ENCODE measurements around the gene RPS6KB2. TPM values are rescaled to one million over a fixed set of nuclear protein-coding genes. Genes with fewer than 3 reads are reported as not detected.

The RPS6KB2 gene
- total RNA-seq, 1 donor from 2014 or later: 23.0 TPM

DNA sequence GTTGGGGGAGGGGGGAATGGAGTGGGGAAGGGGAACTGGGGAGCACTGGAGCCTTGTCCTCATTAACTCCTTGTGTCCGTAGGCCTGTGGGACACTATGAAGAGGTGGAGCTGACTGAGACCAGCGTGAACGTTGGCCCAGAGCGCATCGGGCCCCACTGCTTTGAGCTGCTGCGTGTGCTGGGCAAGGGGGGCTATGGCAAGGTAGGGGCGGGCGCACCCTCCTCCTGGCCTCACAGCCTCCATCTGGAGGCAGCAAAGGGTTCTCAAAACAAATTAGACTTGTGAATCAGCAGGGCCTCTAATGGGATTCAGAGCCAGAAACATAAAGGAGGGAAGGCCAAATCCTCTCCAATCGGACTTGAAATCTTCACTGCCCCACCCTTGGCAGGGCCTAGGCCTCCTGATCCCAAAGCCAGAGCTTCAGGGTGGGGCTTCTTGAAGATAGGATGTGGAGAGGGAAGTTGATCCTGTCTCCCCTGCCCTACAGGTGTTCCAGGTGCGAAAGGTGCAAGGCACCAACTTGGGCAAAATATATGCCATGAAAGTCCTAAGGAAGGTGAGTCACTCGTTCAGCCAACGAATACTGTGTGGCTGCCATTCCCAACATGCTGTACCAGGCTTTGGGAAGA, 859 bp downstream of the RPS6KB2 start:
- no peak for DNase-seq (ENCODE audit: low read depth in 2 of 2)

DNA sequence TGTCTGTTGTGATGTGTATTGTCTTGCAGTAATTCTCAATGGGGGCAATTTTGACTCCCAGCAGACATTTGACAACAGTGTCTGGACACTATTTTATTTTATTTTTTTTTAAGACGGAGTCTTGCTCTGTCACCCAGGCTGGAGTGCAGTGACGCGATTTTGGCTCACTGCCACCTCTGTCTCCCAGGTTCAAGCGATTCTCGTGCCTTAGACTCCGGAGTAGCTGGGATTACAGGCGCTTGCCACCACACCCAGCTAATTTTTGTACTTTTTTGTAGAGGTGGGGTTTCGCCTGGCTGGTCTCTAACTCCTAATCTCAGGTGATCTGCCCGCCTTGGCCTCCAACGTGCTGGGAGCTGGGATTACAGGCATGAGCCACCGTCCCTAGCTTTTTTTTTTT, 1.4 kb downstream of the RPS6KB2 start:
- no peak for DNase-seq (ENCODE audit: low read depth in 2 of 2)

DNA sequence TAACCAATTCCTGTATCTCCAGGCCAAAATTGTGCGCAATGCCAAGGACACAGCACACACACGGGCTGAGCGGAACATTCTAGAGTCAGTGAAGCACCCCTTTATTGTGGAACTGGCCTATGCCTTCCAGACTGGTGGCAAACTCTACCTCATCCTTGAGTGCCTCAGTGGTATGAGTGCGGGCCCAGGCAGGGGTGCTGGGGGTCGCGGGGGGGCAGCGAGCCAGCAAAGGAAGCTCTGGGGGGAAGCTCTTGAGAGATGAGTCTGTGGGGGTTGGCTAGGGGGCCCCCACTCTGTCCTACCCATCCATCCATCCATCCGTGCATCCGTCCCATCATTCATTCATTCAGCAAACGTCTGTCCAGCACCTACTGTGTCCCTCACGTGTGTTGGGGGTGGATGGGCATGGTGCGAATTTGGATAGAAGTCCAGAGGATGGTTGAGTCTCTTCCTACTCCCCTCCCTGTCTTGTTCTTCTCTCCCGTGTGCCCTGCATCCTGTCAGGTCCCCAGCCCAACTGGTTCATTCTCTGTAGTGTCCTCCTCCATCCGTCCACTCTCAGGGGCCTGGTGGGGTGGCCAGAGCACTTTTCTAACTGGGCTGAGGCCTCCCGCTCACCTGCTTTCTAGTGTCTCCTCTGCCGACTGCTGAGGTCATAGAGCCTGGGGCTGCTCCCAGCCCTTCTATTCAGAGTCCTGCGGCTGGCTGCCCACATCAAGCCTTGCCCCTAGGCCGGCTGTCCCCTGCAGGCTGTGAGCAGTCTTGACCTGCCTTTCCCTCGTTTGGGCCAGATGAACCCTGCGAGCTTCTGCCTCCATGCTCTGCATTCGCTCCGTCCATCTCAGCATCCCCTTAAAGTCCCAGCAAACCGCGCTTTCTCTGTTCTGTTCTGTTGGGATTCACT, 3.3 kb downstream of the RPS6KB2 start:
- DNase-seq (ENCODE audit: low read depth in 2 of 2): no peak

DNA sequence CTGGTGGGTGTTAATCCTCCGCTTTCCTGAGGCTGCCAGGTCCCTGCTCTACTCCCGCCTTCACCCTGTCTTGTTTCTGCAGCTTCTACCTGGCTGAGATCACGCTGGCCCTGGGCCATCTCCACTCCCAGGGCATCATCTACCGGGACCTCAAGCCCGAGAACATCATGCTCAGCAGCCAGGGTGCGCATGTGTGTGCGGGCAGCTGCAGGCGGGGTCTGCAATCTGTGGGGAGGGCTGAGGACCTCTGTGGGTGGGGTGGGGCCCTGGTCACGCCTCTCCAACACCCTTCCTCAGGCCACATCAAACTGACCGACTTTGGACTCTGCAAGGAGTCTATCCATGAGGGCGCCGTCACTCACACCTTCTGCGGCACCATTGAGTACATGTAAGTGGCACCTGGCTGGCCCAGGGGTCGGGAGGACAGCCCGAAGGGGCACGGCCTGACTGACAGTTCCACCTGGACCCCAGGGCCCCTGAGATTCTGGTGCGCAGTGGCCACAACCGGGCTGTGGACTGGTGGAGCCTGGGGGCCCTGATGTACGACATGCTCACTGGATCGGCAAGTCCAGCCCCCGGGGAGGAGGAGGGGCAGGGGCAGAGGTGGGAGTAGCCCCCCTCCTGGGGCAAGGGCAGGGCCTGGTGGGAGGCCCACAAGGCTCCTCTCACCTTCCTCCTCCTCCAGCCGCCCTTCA, 4.5 kb downstream of the RPS6KB2 start:
- DNase-seq (ENCODE audit: low read depth in 2 of 2): no peak

DNA sequence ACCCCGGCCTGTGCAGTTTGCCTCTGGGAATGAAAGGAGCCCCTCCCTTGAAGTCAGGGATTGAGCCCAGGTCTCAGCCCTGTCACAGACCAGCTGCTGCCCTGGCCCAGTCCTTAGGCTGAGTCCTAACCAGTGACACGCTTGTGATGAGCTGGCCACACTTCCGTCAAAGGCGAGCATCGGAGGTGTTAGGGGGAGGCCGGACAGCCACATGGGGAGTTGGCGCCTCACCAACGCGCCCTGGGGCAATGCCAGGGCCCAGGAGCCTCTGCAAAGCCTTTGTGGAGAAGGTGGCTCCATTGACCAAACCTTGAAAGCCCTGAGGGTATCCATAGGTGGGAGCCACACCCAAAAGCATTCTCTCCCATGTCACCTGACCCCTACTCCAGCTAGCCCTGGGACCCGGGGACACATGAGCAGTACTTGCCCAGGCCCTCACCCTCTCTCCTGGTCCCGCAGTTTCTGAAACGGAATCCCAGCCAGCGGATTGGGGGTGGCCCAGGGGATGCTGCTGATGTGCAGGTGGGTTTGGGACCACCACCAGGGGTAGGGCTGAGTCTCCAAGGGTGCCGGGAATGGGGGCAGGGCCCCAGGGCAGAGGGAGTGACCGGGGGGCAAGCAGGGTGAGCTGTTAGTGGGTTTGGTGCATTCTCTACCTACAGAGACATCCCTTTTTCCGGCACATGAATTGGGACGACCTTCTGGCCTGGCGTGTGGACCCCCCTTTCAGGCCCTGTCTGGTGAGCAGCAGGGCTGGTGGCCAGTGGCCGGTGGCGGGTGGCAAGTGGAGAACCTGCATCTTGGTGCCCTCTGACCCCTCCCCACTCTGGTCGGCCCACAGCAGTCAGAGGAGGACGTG, 5.5 kb downstream of the RPS6KB2 start:
- DNase-seq (ENCODE audit: low read depth in 2 of 2): no peak

DNA sequence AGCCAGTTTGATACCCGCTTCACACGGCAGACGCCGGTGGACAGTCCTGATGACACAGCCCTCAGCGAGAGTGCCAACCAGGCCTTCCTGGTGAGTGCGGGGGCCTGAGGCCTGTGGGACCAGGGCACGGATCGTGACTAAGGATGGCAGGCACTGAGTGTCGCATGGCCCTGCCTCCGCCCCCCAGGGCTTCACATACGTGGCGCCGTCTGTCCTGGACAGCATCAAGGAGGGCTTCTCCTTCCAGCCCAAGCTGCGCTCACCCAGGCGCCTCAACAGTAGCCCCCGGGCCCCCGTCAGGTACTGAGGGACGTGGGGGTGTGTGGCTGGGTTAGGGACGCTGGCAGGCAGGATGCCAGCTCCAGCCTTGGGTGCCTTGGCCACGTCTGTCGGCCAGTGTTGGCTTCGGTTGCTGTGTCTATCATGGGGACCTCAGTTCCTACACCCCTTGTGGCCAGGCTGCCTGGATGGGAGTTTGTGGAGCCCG, 6.1 kb downstream of the RPS6KB2 start:
- DNase-seq (ENCODE audit: low read depth in 2 of 2): no peak

DNA sequence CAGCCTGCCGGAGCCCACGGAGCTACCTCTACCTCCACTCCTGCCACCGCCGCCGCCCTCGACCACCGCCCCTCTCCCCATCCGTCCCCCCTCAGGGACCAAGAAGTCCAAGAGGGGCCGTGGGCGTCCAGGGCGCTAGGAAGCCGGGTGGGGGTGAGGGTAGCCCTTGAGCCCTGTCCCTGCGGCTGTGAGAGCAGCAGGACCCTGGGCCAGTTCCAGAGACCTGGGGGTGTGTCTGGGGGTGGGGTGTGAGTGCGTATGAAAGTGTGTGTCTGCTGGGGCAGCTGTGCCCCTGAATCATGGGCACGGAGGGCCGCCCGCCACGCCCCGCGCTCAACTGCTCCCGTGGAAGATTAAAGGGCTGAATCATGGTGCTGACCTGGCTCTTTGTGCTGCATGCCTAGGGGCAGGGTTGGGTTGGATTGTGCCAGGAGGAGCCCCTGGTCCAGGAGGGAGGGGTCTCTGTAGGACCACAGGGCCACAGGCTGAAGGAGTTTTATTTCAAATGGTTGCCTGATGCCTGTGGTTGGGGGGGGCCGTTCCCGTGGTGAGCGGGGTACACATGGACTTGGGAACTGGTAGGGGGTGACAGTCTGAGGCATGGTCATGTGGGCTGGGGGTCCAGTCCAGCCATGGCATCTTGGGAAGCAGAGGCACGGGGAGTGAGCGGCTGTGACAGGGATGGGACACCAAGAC, 6.9 kb downstream of the RPS6KB2 start:
- no peak for DNase-seq (ENCODE audit: low read depth in 2 of 2)

DNA sequence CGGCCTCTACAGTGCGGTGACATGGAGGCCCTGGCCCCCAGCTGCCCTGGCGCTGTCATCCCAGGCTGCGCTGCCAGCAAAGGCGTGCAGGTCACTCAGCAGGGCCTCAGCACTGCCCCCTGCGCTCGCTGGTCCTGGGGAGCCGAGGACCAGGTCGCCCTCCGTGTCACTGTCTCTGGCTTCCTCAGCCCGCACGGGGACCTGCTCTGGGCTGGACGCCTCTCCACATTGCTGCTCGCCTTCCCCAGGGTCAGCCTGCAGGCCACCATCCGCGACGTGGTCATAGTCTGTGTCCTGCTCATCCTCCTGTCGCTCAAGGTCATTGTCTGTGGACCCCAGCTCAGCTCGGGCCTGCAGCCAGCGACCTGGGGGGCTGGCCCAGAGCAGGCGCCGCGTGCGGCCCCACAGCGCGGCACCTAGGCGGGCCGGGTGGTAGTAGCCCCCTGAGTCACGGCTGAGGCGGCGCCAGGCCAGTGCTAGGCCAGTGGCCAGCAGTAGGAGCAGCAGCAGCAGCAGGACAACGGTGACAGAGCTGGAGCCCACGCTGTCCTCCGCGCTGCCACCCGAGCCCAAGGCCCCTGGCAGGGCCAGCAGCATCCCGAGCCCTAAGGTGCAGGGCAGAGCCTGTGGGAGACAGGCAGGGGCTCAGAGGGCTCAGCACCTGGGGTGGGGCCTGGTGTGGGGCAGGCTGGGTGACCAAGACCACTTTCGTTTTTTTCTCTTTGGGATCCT, 7.6 kb downstream of the RPS6KB2 start:
- DNase-seq (ENCODE audit: low read depth in 2 of 2): no peak

DNA sequence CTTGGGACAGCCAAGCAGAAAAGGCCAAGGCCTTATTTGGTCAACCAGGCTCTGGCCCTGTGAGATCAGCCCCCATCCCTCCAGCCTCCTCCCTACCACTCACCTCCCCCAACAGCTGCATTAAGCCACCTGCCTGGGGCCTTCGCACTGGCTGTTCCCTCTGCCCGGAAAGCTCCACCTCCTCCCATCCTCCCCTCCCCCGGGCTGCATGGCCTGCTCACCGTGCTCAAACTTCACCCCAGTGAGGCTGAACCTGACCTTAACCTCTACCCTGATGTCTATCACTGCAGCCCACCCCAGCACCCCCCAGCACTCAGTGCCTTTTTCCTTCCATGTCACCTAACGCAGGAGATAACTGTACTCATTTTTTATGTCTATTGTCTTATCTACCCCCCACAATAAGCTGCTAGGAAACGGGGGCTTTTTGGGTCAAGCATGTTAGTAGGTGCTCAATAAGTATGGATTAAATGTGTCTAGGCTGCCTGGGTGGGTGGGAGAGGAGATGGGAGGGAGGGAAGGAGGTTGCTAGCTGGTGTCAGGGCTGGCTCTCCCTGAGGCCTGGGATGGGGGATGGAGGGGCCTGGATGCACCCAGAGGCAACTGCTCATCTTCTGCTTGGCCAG, 8.3 kb downstream of the RPS6KB2 start:
- no peak for DNase-seq (ENCODE audit: low read depth in 2 of 2)

DNA sequence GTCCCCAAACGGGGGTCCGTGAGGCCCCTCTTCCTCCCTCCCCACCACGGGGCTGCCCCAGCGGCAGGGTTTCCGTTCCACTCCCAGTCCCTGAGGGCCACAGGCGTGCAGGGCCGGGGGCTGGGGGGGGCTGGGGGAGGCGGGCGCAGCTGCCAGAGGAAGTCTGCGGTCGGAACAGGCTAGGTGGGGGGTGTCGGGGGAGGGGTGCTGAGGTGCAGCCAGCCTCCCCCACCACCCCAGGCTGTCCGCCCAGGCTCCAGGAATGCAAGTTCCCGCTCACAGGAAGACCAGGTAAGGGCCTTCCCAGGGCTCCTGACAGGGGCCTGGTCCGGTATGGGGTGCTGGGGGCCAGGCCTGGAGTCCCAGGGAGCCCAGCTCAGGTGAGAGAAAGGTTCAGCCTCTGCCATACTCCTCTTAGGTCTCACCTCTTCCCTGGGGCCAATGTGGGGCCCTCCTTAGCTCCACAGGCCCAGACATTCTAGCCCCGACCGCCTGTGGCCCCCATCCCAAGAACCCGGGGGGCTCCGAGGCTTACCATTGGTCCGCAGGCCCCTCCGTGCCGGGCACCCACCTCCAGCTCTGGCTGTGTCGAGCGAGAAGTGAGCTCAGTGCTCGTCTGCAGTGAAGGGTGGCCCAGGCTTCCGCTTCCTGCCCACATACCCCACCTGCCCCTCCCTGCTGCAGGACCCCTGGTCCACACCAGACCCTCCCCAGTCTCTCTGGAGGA, 9.0 kb downstream of the RPS6KB2 start, which contains the start of gene PTPRCAP:
TSS of gene PTPRCAP (minus strand) at position 601 of the 727 bp plus-strand sequence. CDS start at position 538, 63 bp downstream.
- no peak for DNase-seq (ENCODE audit: low read depth in 2 of 2)

DNA sequence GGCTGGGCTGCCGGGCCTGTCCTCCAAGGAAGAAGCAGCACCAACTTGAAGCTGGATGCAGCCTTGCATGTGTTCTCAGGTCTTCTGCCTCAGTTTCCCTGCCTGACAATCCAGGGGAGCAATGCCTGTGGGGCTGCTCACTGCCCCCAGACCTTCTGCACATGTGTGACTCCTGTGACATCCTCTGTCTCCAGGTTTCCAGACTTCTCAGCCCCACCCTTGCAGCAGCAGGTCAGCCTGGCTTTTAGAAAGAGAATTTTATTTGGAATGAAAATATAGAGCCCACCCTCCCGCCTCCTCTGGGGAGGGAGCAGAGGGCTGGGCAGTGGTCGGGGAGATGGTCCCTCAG, 9.5 kb downstream of the RPS6KB2 start:
- DNase-seq (ENCODE audit: low read depth in 2 of 2): no peak

DNA sequence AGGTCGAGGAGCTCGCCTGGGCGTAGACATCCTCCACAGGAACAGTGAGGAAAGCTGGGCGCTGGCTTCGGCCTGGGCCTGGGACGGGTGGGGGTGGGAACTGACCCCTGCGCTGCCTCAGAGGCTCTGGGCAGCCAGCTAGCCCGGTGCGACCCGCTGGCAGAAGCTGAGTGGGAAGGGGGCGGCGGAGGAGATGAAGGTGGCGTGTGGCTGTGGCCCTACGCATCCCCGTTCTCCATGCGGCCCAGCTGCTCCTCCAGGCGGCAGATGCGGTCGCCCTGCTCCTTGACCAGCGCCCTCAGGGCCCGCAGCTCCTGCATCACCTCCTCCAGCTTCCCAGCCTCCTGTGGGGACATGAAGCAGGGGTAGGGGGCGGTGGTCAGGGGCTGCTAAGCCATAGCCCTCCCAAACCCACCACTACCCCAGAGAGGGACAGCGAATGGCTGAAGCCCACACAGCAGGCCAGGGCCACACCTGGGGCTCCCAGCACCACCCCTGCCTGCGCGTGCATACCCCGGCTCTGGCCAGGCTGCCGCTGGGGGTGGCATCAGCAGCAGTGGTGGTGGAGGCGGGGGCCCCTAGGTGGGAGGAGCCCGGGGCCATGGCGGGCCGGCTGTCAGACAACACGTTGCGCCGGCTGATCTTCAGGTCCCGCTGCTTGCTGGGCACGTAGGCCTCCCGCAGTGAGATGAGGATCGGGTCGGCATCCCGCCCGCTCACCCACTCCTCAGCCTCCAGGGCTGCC, 10.0 kb downstream of the RPS6KB2 start:
- DNase-seq (ENCODE audit: low read depth in 2 of 2): no peak

DNA sequence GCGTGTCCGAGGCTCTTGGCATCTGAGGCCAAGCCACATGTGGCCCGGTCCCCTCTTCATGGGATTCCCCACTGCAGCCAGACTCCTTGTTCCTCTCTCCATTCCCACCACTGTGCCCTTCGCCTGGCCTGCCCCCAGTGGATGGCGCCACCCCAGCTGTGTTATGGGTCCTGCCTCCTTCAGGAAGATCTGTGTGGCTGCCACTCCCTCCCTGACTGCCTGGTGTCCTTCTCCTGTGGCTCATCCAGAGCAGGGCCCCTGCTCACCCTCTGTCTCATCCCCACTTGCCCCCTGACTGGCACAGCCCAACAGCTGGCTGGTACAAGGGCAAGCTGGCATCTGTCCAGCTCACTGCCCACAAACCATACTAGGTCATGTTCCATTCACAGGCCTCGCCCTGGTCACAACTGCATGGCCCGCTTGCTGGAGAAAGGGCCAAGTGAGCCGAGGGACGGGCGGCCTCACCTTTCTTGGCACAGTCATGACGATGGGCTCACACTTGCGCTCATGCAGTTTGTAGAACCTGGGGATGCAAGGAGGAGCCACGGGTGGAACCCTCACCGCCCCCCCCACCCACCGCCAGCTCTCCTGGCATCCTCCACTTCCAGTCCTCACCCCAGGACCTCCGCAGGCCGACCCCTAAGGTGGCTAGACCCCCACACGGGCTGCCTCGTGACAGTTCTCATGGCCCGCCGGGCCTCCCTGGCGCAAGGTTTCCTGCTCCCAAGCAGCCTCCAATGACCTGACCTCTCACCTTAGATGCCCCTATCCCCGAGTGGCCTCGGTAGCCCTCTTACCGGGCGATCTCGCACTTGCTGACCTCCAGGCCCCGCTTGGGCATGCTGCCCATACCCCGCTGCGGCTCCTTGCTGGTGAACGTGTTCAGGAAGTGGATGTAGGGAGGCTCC, 11.3 kb downstream of the RPS6KB2 start:
- DNase-seq (ENCODE audit: low read depth in 2 of 2): peak; percentile 34

DNA sequence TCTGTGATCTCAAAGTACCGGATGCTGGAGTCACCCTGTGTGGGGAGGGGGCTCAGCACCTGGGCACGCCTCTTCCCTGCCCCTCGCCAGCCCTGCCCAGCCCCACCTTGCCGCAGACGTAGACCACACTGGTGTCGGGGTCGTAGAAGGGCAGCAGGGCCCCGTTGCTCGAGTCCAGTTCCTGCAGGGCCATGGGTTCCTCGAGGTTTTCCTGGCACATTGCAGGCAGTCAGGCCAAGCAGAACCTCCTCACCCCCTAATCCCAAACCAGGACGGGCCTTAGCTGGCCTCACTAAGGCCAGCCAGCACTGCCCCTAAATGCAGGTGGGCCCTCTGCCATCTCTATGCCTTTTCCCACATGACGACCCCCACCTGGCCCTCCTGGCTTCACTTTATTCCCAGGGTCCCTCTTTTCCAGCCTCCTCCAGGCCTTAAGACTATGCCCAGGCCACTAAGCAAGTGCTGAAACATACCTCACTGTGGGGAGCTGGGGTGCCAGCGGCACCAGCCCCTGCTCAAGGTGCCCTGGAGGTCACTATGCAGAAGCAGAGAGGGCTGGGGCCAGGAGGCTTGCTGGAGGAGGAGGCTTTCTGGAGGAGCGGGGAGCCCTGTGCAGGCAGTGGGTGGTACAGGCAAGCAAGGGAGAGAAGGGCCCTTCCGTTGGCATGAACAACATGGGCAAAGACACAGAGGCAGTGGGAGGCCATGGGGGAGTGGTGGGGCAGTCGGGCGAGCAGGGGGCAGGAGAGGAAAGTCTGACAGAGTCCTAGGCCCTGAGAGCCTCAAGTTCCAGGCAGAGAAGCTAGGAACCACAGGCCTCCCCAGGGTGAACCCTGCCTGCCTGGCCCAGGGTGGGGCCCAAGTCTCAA, 12.2 kb downstream of the RPS6KB2 start:
- DNase-seq (ENCODE audit: low read depth in 2 of 2): no peak

DNA sequence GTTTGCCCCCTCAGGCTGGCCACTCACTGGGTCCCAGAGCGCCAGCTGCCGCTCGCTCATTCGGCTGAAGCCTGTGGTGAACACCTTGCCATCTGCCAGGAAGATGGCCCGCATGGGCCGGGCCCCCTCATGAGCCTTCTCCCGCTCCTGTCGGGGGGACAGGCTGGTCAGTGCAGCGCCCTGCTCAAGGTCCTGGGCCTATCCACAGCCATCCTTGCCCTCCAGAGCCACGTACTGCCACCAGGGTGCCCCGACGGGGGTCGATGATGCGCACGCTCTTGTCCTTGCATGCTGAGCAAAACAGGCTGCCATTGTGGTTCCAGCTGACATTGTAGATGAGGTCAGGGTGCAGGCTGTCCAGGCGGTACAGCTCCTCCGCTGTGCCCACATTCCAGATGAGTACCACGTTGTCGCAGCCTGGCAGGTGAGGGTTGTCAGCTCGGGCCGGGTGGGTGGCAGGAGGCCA, 12.8 kb downstream of the RPS6KB2 start:
- no peak for DNase-seq (ENCODE audit: low read depth in 2 of 2)

All from lung microvascular endothelial cell (primary cell).